Neuronal stem cell (in vitro differentiated cells): Measurements from ENCODE around the gene KCNK15.
A peak's percentile ranks its signal among the peaks of the same experiment; 100 is the strongest.

ENCODE experiments used
- DNase-seq: peaks from one replicate; pipeline ENCODE4 v3.0.0-alpha.2; 2013; ENCODE audit warnings: low spot score
- H2AFZ ChIP-seq: one replicate; pipeline ENCODE4 v1.6.1; 2013; ENCODE audit warnings: mild to moderate bottlenecking, low read length, inconsistent platforms
- H2AK5ac ChIP-seq: 2 replicates; pipeline ENCODE4 v1.6.1; 2013; ENCODE audit warnings: low read depth, mild to moderate bottlenecking, inconsistent platforms, low read length, moderate library complexity, mixed read lengths
- H2BK120ac ChIP-seq: 2 replicates; pipeline ENCODE4 v1.6.1; 2013; ENCODE audit warnings: low read depth, mild to moderate bottlenecking, inconsistent platforms, low read length, moderate library complexity, mixed read lengths
- H2BK12ac ChIP-seq: one replicate; pipeline ENCODE4 v1.6.1; 2013; ENCODE audit warnings: low read length, inconsistent platforms
- H2BK15ac ChIP-seq: 2 replicates; pipeline ENCODE4 v1.6.1; 2013; ENCODE audit warnings: mild to moderate bottlenecking, low read length, inconsistent platforms, mixed read lengths
- H2BK5ac ChIP-seq: one replicate; pipeline ENCODE4 v1.6.1; 2013; ENCODE audit warnings: inconsistent platforms, mild to moderate bottlenecking, low read length, moderate library complexity
- H3K14ac ChIP-seq: one replicate; pipeline ENCODE4 v1.6.1; 2013; ENCODE audit warnings: low read length, inconsistent platforms
- H3K18ac ChIP-seq: 2 replicates; pipeline ENCODE4 v1.6.1; 2013; ENCODE audit warnings: low read length, inconsistent platforms
- H3K23ac ChIP-seq: 2 replicates; pipeline ENCODE4 v1.6.1; 2013; ENCODE audit warnings: low read depth, mild to moderate bottlenecking, mixed read lengths, low read length, inconsistent platforms; ENCODE audit not compliant: poor library complexity
- H3K27ac ChIP-seq: replicated peaks from 3 replicates; pipeline ENCODE4 v1.5.1; 2013; ENCODE audit warnings: low read length, inconsistent platforms
- H3K27me3 ChIP-seq, 3 experiments: 2 replicates each; pipeline ENCODE4 v1.6.1; 2013; ENCODE audit warnings: low read length in 3 of 3, mild to moderate bottlenecking in 2 of 3, inconsistent platforms in 1 of 3, low read depth in 1 of 3, mixed read lengths in 1 of 3, moderate library complexity in 1 of 3; ENCODE audit not compliant: control insufficient read depth in 3 of 3, insufficient read depth in 3 of 3
- H3K36me3 ChIP-seq, 2 donors: replicated peaks in 1 of 2; 2 replicates each; pipeline ENCODE4 v1.6.1; 2013; ENCODE audit warnings: low read length in 2 of 2; ENCODE audit not compliant: control insufficient read depth in 2 of 2, insufficient read depth in 2 of 2
- H3K4ac ChIP-seq: 2 replicates; pipeline ENCODE4 v1.6.1; 2013; ENCODE audit warnings: inconsistent platforms, mild to moderate bottlenecking, low read length, moderate library complexity
- H3K4me1 ChIP-seq, 2 donors: 1 replicate in 1 of 2; 2 replicates in 1 of 2; pipeline ENCODE4 v1.6.1; 2013; ENCODE audit warnings: low read length in 2 of 2, low read depth in 1 of 2; ENCODE audit not compliant: control insufficient read depth in 2 of 2, insufficient read depth in 1 of 2
- H3K4me2 ChIP-seq: one replicate; pipeline ENCODE4 v1.6.1; 2013; ENCODE audit warnings: mild to moderate bottlenecking, low read length, inconsistent platforms; ENCODE audit not compliant: insufficient read depth, poor library complexity, severe bottlenecking
- H3K4me3 ChIP-seq, 2 donors: 2 replicates each; pipeline ENCODE4 v1.5.1; 2013; ENCODE audit warnings: low read length in 2 of 2, mild to moderate bottlenecking in 2 of 2, inconsistent platforms in 1 of 2, moderate library complexity in 1 of 2
- H3K79me1 ChIP-seq: one replicate; pipeline ENCODE4 v1.6.1; 2013; ENCODE audit warnings: low read depth, mild to moderate bottlenecking, inconsistent platforms, low read length, moderate library complexity
- H3K9ac ChIP-seq: one replicate; pipeline ENCODE4 v1.6.1; 2013; ENCODE audit warnings: mild to moderate bottlenecking, low read depth, low read length, inconsistent platforms; ENCODE audit not compliant: poor library complexity
- H3K9me3 ChIP-seq, 2 donors: replicated peaks in 1 of 2; 2 replicates each; pipeline versions ENCODE3 to v1.6.1; 2013; ENCODE audit warnings: low read length in 2 of 2, mild to moderate bottlenecking in 2 of 2, inconsistent platforms in 1 of 2, low read depth in 1 of 2, mixed read lengths in 1 of 2, moderate library complexity in 1 of 2; ENCODE audit not compliant: control insufficient read depth in 2 of 2, insufficient read depth in 1 of 2
- H4K8ac ChIP-seq: one replicate; pipeline ENCODE4 v1.6.1; 2013; ENCODE audit warnings: low read depth, mild to moderate bottlenecking, inconsistent platforms, low read length, moderate library complexity
- H4K91ac ChIP-seq: one replicate; pipeline ENCODE4 v1.6.1; 2013; ENCODE audit warnings: low read length, low read depth, mild to moderate bottlenecking, inconsistent platforms; ENCODE audit not compliant: poor library complexity
- WGBS, 2 donors: extraction: QIAGEN DNeasy Blood & Tissue Kit; methylation state at CpG; one replicate each; pipeline ENCODE4 v1.1.7; 2013; ENCODE audit warnings: missing lambda C conversion rate in 2 of 2, mixed read lengths in 1 of 2; ENCODE audit not compliant: insufficient read length in 2 of 2, insufficient replicate concordance in 1 of 2; ENCODE audit errors: extremely low coverage in 2 of 2; 5-methylcytosine and 5-hydroxymethylcytosine counted together

The KCNK15 gene

DNA sequence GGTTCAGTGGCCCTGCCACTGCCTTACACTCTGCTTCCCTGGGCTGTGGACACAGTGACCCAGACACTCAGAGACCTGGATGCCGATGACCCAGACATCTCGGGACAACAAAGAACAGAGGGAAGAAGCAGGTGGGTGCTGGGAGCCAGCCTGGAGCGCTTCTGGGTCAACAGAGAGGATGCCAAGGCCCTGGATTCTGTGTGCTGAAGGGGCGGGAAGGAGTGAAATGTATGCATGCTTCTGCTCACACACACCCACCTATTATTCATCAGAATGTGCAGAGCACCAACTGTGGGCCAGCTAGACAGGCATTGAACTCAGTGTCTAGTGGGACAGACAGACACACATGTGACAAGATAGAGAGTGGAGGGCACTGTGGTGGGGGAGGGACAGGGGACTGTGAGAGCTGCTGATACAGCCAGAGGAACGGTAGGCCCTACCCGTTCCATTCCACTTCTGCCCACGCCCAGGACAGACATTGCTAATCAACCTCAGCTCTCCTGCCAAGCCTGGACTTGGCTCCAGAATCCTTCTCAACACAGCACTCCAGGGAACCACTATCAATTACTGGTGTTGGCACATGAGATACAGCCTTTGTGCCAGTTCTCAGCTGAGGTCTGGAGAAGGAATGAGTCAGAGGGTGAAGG is 20.2 kb downstream of the KCNK15 start:
- no peak overlapping the region for H3K4ac ChIP-seq
- H2AFZ ChIP-seq: no peak overlapping the region
- H3K27me3 ChIP-seq: no peaks in the 10 kb centered on the region
- no peaks in the 10 kb centered on the region for H3K79me1 ChIP-seq
- no peak overlapping the region for H2BK15ac ChIP-seq
- no peak overlapping the region for H3K4me3 ChIP-seq
- no CpG with 5 or more reads among the region's 7 CpGs for WGBS, 2 donors
- H4K91ac ChIP-seq: no peak overlapping the region
- no peak overlapping the region for H3K27ac ChIP-seq
- H2BK12ac ChIP-seq: no peak overlapping the region
- no peak overlapping the region for H2AK5ac ChIP-seq
- H3K9ac ChIP-seq: no peak overlapping the region
- H3K18ac ChIP-seq: peak overlapping the region; percentile 15
- no peak for DNase-seq
- no peaks in the 10 kb centered on the region for H3K36me3 ChIP-seq
- H4K8ac ChIP-seq: no peak overlapping the region
- H2BK120ac ChIP-seq: no peak overlapping the region
- no peak overlapping the region for H3K4me2 ChIP-seq
- no peak overlapping the region for H3K14ac ChIP-seq
- H3K9me3 ChIP-seq: no peaks in the 10 kb centered on the region
- no peak overlapping the region for H2BK5ac ChIP-seq
- no peak overlapping the region for H3K23ac ChIP-seq
- peaks cover 3 to 10% of the 10 kb centered on the region in 2 donors for H3K4me1 ChIP-seq

DNA sequence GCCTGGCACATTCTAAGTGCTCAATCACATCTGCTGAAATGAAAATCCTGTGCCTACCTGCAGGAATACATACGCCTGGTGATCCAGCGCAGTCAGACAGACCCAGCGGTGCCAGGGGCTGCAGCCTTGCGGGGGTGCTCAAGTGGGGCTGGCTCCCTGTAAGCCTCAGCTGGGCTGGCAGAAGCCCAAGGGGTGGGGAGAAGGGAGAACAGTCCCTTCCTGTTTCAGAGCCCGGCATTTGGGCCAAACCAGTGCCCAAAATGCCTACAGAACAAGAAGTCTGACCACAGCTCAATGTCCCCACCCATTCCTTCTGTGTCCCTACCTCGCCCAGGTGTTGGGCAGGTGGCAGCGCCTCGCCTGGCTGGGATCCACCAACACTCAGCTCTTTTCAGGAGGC is 22.6 kb downstream of the KCNK15 start:
- Histone ChIP-seq H3K4me2 (no peak overlapping the region), H3K4ac (no peak overlapping the region), H3K4me3 (no peak overlapping the region), H3K27ac (no peak overlapping the region), H2BK5ac (no peak overlapping the region), H3K9me3 (no peaks in the 10 kb centered on the region), H4K91ac (no peak overlapping the region), H3K14ac (no peak overlapping the region), H2AFZ (no peak overlapping the region), H2BK15ac (no peak overlapping the region), H4K8ac (no peak overlapping the region), H3K23ac (no peak overlapping the region), H2BK120ac (no peak overlapping the region), H2BK12ac (no peak overlapping the region), H3K9ac (no peak overlapping the region), H3K4me1 (peaks cover 3 to 5% of the 10 kb centered on the region in 2 donors), H3K36me3 (no peaks in the 10 kb centered on the region), H3K18ac (no peak overlapping the region), H3K79me1 (no peaks in the 10 kb centered on the region), H2AK5ac (no peak overlapping the region), H3K27me3 (no peaks in the 10 kb centered on the region)
- no peak for DNase-seq
- WGBS, 2 donors: no CpG with 5 or more reads among the region's 8 CpGs

DNA sequence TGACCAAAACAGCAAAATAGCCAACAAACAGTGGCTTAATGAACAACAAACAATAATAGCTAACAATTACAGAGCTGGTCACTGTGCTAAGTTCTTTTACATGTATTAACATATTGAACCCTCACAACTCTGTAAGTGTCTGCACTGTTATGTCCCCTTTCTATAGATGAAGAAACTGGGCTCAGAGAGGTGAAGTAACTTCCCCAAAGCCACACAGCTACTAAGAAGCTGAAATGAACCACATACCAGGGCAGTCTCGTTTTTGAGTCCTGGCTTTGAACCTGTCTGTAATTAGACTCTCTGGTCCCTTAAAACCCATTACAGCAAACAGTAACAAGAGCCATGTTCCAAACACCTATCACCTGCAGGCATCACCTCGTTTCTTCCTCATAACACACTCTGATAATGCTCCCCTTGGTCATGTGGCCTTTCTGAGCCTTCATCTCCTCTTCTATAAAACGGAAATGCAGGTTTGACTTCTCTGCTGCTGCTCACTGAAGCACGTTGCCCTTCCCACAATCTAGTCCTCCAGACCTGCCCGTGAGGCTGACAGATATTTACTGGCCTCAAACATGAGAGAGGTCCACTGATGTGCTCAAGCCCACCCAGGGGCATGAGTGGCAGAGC is 23.3 kb downstream of the KCNK15 start:
- Histone ChIP-seq H3K23ac (no peak overlapping the region), H3K9ac (no peak overlapping the region), H2BK120ac (no peak overlapping the region), H3K4me2 (no peak overlapping the region), H2AK5ac (no peak overlapping the region), H2BK12ac (no peak overlapping the region), H3K27ac (no peak overlapping the region), H3K4me3 (no peak overlapping the region), H3K9me3 (no peaks in the 10 kb centered on the region), H2BK5ac (no peak overlapping the region), H4K91ac (no peak overlapping the region), H3K18ac (no peak overlapping the region), H3K27me3 (no peaks in the 10 kb centered on the region), H2BK15ac (no peak overlapping the region), H3K4me1 (peaks cover 3 to 5% of the 10 kb centered on the region in 2 donors), H3K14ac (no peak overlapping the region), H2AFZ (no peak overlapping the region), H3K36me3 (no peaks in the 10 kb centered on the region), H3K4ac (no peak overlapping the region), H4K8ac (no peak overlapping the region), H3K79me1 (no peaks in the 10 kb centered on the region)
- no peak for DNase-seq
- no CpG with 5 or more reads among the region's 5 CpGs for WGBS, 2 donors

DNA sequence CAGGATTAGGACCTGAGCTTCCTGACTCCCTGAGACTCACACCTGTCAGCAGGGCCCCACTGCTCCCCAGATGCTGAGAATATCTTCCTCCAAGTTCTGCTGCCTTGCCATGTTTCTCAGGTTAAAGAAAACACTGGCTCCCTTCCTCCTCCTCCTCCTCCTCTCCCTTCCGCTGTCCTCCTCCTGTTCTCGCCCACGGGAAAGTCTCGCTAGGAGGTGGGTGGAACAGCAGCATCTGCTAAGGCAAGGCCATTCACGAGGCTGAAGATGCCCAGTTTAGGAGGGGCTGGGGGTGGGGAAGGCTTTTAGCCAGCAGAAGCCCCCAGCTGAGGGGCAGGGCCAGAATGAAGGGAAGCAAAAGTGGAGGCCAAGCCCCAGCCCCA is 23.8 kb downstream of the KCNK15 start:
- no peak overlapping the region for H3K18ac ChIP-seq
- no peaks in the 10 kb centered on the region for H3K79me1 ChIP-seq
- no peak overlapping the region for H2AK5ac ChIP-seq
- H3K14ac ChIP-seq: no peak overlapping the region
- H3K9ac ChIP-seq: no peak overlapping the region
- no peak overlapping the region for H2BK15ac ChIP-seq
- H2BK5ac ChIP-seq: no peak overlapping the region
- no peak for DNase-seq
- no peak overlapping the region for H4K91ac ChIP-seq
- no peak overlapping the region for H2BK12ac ChIP-seq
- no peak overlapping the region for H3K4ac ChIP-seq
- H4K8ac ChIP-seq: no peak overlapping the region
- no peak overlapping the region for H3K4me2 ChIP-seq
- no peak overlapping the region for H3K4me3 ChIP-seq
- H3K27me3 ChIP-seq: no peaks in the 10 kb centered on the region
- no peak overlapping the region for H3K23ac ChIP-seq
- H3K36me3 ChIP-seq: no peaks in the 10 kb centered on the region
- no peaks in the 10 kb centered on the region for H3K9me3 ChIP-seq
- whole genome bisulfite sequencing, 2 donors: no CpG with 5 or more reads among the region's 5 CpGs
- H2AFZ ChIP-seq: no peak overlapping the region
- no peak overlapping the region for H3K27ac ChIP-seq
- H3K4me1 ChIP-seq: peaks cover 3 to 5% of the 10 kb centered on the region in 2 donors
- H2BK120ac ChIP-seq: no peak overlapping the region
